GM23248 (cell line): Measurements from ENCODE around the gene C5.

Experiments
- EZH2 ChIP-seq: fragments of 200-600 bp; sonication (generic); IDR thresholded peaks from 2 replicates; pipeline ENCODE4 v1.6.1; 2018; ENCODE audit warnings: antibody characterized with exemption, mild to moderate bottlenecking; ENCODE audit not compliant: insufficient read depth, poor library complexity, severe bottlenecking
- EZH2phosphoT487 ChIP-seq: fragments of 200-600 bp; sonication (generic); IDR thresholded peaks from 2 replicates; pipeline ENCODE4 v1.6.1; 2018; ENCODE audit warnings: antibody characterized with exemption, moderate library complexity, mild to moderate bottlenecking, low read depth; ENCODE audit not compliant: insufficient read depth

DNA sequence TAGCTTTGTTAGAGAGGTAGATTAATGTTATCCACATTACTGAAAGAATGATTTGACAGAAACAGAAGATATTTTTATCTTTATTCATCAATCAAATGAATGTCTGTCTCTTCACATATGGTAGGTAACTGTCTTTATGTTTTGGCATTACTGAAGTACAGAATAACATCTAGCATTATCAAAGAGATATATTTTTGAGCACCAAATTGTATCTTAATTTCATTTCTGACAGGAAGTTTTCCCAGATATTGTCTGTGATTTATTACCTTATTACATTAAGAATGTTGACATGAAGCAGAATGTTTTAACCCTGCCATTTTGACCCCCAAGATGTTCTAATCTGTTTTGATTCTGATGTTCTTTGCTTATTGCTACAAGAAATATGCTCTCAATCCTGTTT is 45.0 kb upstream of the C5 start:
- no peak for TF ChIP-seq EZH2
- no peak for TF ChIP-seq EZH2phosphoT487
